HepG2 (cell line): Measurements from ENCODE around the gene BANP. TPM values are rescaled to one million over a fixed set of nuclear protein-coding genes. Genes with fewer than 3 reads are reported as not detected.

ENCODE experiments used
- ATAC-seq: fragments of 200-7000 bp; cut with Tn5 transposase; 3 replicates; pipeline ENCODE4 v1.9.1; 2020; ENCODE audit warnings: mild to moderate bottlenecking, moderate library complexity
- BruUV-seq: library from RNA; stranded (reverse); fragments of 400-500 nt; replicated peaks from 2 replicates; lab custom pipeline; 2021; lab: Mats Ljungman, UMichigan
- CTCF ChIA-PET: fragments of 300-600 bp; formaldehyde crosslinking; extraction: SDS; loops from one replicate; lab custom pipeline; 2021; ENCODE audit warnings: low total read pairs, inconsistent platforms, low intra/inter-chr PET ratio; lab: Yijun Ruan, JAX
- POLR2A ChIA-PET: fragments of 350-600 bp; sonication (Branson Sonifier 250); formaldehyde crosslinking; loops from one replicate; lab custom pipeline; 2020; ENCODE audit warnings: antibody characterized with exemption, inconsistent platforms; lab: Yijun Ruan, JAX
- DNase-seq: peaks from one replicate; pipeline ENCODE4 v3.0.0-alpha.2; 2015; ENCODE audit warnings: low spot score
- FAIRE-seq: peaks from 3 replicates; lab custom pipeline; 2011; peaks lifted over from hg19 to GRCh38; lab: Jason Lieb, UNC
- H2AFZ ChIP-seq: one replicate; pipeline ENCODE4 v1.6.1; 2011; ENCODE audit warnings: low read length, inconsistent platforms
- H3K27ac ChIP-seq: fragments of 300-600 bp; 3 replicates; pipeline ENCODE4 v1.8.0; 2011; ENCODE audit warnings: mixed run types, mild to moderate bottlenecking, mixed read lengths, low read length, inconsistent platforms; ENCODE audit not compliant: insufficient read depth; ENCODE audit errors: extremely low read length
- H3K27me3 ChIP-seq, 2 experiments: fragments of 200-600 bp in 1 of 2; 2 replicates in 1 of 2; 3 replicates in 1 of 2; pipeline versions ENCODE4 v1.6.0 to v1.8.0; 2011; ENCODE audit warnings: low read length in 2 of 2, mild to moderate bottlenecking in 2 of 2, moderate library complexity in 2 of 2, inconsistent platforms in 1 of 2; ENCODE audit not compliant: insufficient read depth in 2 of 2, control insufficient read depth in 1 of 2
- H3K36me3 ChIP-seq, 2 experiments: fragments of 200-600 bp in 1 of 2; replicated peaks in 1 of 2; 2 replicates in 1 of 2; 3 replicates in 1 of 2; pipeline versions ENCODE4 v1.5.1 to v1.8.0; 2011; ENCODE audit warnings: low read length in 2 of 2, inconsistent platforms in 1 of 2; ENCODE audit not compliant: insufficient read depth in 2 of 2, control insufficient read depth in 1 of 2
- H3K4me1 ChIP-seq: 2 replicates; pipeline ENCODE4 v1.5.1; 2012; ENCODE audit warnings: low read length, inconsistent platforms; ENCODE audit not compliant: insufficient read depth
- H3K4me2 ChIP-seq: 2 replicates; pipeline ENCODE4 v1.6.0; 2011; ENCODE audit warnings: low read depth, low read length, inconsistent platforms
- H3K4me3 ChIP-seq, 3 experiments: fragments of 200-600 bp in 1 of 3; sonication (generic), shearing (Covaris generic) in 1 of 3; replicated peaks in 1 of 3; 2 replicates each; pipeline ENCODE4 v1.5.1; 2011 to 2016; ENCODE audit warnings: low read length in 3 of 3, inconsistent platforms in 2 of 3, low read depth in 2 of 3, mild to moderate bottlenecking in 2 of 3, control low read depth in 1 of 3, mixed read lengths in 1 of 3; ENCODE audit not compliant: insufficient read depth in 1 of 3
- H3K79me2 ChIP-seq: one replicate; pipeline ENCODE4 v1.6.1; 2011; ENCODE audit warnings: low read length, inconsistent platforms; ENCODE audit not compliant: insufficient read depth
- H3K9ac ChIP-seq: 2 replicates; pipeline ENCODE4 v1.6.0; 2011; ENCODE audit warnings: mild to moderate bottlenecking, low read depth, low read length, inconsistent platforms; ENCODE audit not compliant: insufficient read depth
- H3K9me3 ChIP-seq: 2 replicates; pipeline ENCODE4 v1.5.1; 2012; ENCODE audit warnings: mild to moderate bottlenecking, low read length
- H4K20me1 ChIP-seq: 2 replicates; pipeline ENCODE4 v1.6.0; 2011; ENCODE audit warnings: inconsistent platforms, mild to moderate bottlenecking, low read length, moderate library complexity; ENCODE audit not compliant: insufficient read depth
- DDIT3 ChIP-seq: sonication (generic); formaldehyde crosslinking; IDR thresholded peaks from 2 replicates; pipeline ENCODE4 v1.4.0; 2020; ENCODE audit warnings: mild to moderate bottlenecking, missing genetic modification reagents
- FOXO1 ChIP-seq: sonication (generic); formaldehyde crosslinking; IDR thresholded peaks from 2 replicates; pipeline ENCODE4 v1.4.0; 2020; ENCODE audit warnings: missing genetic modification reagents
- HDAC6 ChIP-seq: fragments of 200-600 bp; sonication (generic); IDR thresholded peaks from 2 replicates; pipeline ENCODE4 v1.7.0; 2017; ENCODE audit warnings: mild to moderate bottlenecking, antibody characterized with exemption, low read length, low read depth
- HMG20B ChIP-seq: conservative IDR thresholded peaks from 2 replicates; pipeline ENCODE4 v1.6.1; 2016; ENCODE audit warnings: missing genetic modification reagents, missing compliant biosample characterization
- IKZF5 ChIP-seq: IDR thresholded peaks from 2 replicates; pipeline ENCODE4 v1.6.1; 2018; ENCODE audit warnings: missing genetic modification reagents, mild to moderate bottlenecking, missing compliant biosample characterization
- IRF1 ChIP-seq: sonication (generic); formaldehyde crosslinking; IDR thresholded peaks from 2 replicates; pipeline ENCODE4 v1.4.0; 2020; ENCODE audit warnings: low read depth, mild to moderate bottlenecking, missing genetic modification reagents
- NR0B2 ChIP-seq: sonication (generic); formaldehyde crosslinking; IDR thresholded peaks from 2 replicates; pipeline ENCODE4 v1.4.0; 2020; ENCODE audit warnings: mild to moderate bottlenecking, missing genetic modification reagents
- ONECUT2 ChIP-seq: sonication (generic); formaldehyde crosslinking; IDR thresholded peaks from 2 replicates; pipeline ENCODE4 v1.4.0; 2020; ENCODE audit warnings: missing genetic modification reagents
- SP2 ChIP-seq: sonication (generic); formaldehyde crosslinking; IDR thresholded peaks from 2 replicates; pipeline ENCODE4 v1.5.1; 2020; ENCODE audit warnings: mild to moderate bottlenecking, missing genetic modification reagents
- ZBTB20 ChIP-seq: sonication (generic); formaldehyde crosslinking; IDR thresholded peaks from 2 replicates; pipeline ENCODE4 v1.8.1; 2023; ENCODE audit warnings: missing genetic modification reagents, low read depth, mild to moderate bottlenecking, borderline replicate concordance
- ZMAT5 ChIP-seq: sonication (generic); formaldehyde crosslinking; IDR thresholded peaks from 2 replicates; pipeline ENCODE4 v1.5.0; 2020; ENCODE audit warnings: mild to moderate bottlenecking, low read depth, missing genetic modification reagents, borderline replicate concordance
- ZNF383 ChIP-seq: sonication (generic); formaldehyde crosslinking; IDR thresholded peaks from 2 replicates; pipeline ENCODE4 v1.4.0; 2020; ENCODE audit warnings: missing genetic modification reagents, mild to moderate bottlenecking, borderline replicate concordance
- ZNF567 ChIP-seq: sonication (generic); formaldehyde crosslinking; IDR thresholded peaks from 2 replicates; pipeline ENCODE4 v1.8.1; 2023; ENCODE audit warnings: mild to moderate bottlenecking, missing genetic modification reagents, borderline replicate concordance
- ZNF761 ChIP-seq: sonication (generic); formaldehyde crosslinking; conservative IDR thresholded peaks from 2 replicates; pipeline ENCODE4 v1.4.0; 2020; ENCODE audit warnings: mild to moderate bottlenecking, missing genetic modification reagents
- ZNF766 ChIP-seq: sonication (generic); formaldehyde crosslinking; IDR thresholded peaks from 2 replicates; pipeline ENCODE4 v1.5.0; 2020; ENCODE audit warnings: missing genetic modification reagents, borderline replicate concordance
- ZNF883 ChIP-seq: sonication (generic); formaldehyde crosslinking; IDR thresholded peaks from 2 replicates; pipeline ENCODE4 v1.5.1; 2020; ENCODE audit warnings: mild to moderate bottlenecking, missing genetic modification reagents; ENCODE audit errors: not compliant biosample characterization
- WGBS: methylation state at CpG from one replicate; pipeline ENCODE4 v1.1.6; 2017; ENCODE audit warnings: low lambda C conversion rate; 5-methylcytosine and 5-hydroxymethylcytosine counted together
- in situ Hi-C: cut with HindIII; loops from 2 replicates; pipeline ENCODE4 v1.10.0; 2017; ENCODE audit warnings: low pct_unique_long_range_greater_than_20kb; ENCODE audit not compliant: extremely low pct_ligation_motif_present
- intact Hi-C: fragments of 100-400 bp; cut with micrococcal nuclease; formaldehyde crosslinking; loops from one replicate; pipeline ENCODE4 v1.10.0; 2022; ENCODE audit not compliant: unreplicated experiment
- polyA plus RNA-seq, 8 experiments: library from polyadenylated mRNA; depleted of rRNA in 3 of 8; stranded (reverse) in 7 of 8; unstranded in 1 of 8; fragments of >200 nt; fragmentation: Illumina TruSeq in 4 of 8; extraction: Trizol in 4 of 8; gene quantifications; 2 replicates each; pipeline versions ENCODE4 v1.2.1 to v1.2.3, GENCODE V29; 2011 to 2016; ENCODE audit warnings: low read depth in 4 of 8, missing spikeins in 1 of 8, mixed read lengths in 1 of 8; ENCODE audit not compliant: insufficient read depth in 1 of 8
- total RNA-seq, 5 experiments: library from RNA; depleted of rRNA; stranded (reverse); fragments of >200 nt; fragmentation: Illumina TruSeq; extraction: Trizol; gene quantifications; 2 replicates each; pipeline ENCODE4 v1.2.3, GENCODE V29; 2016; ENCODE audit warnings: low read depth in 1 of 5
- TF ChIP-seq, protein P1 (sequence below): IDR thresholded peaks from 2 replicates; pipeline ENCODE4 v1.6.1; 2016; ENCODE audit warnings: mild to moderate bottlenecking
- TF ChIP-seq, protein P2 (sequence below): conservative IDR thresholded peaks from 2 replicates; pipeline ENCODE4 v1.6.1; 2018; ENCODE audit warnings: missing genetic modification reagents

BANP gene
- total and polyA plus RNA-seq, 2 of the 13 experiments (the other 11 are each of a cell fraction or from before 2014, with no cell fraction given), result 20.2 to 23.8 TPM

GRCh38 chr16:88003736-88004135 lies 52.5 kb downstream of the BANP start:
- no peak for TF ChIP-seq SP2 (CRISPR knock-in tag)
- no peak for TF ChIP-seq ZNF766
- TF ChIP-seq IKZF5 (CRISPR knock-in tag), result no peak
- TF ChIP-seq HMG20B, result no peak
- no peak for TF ChIP-seq ONECUT2
- TF ChIP-seq FOXO1 (CRISPR knock-in tag), result no peak
- no peak for TF ChIP-seq ZNF567
- no peak for TF ChIP-seq DDIT3 (CRISPR knock-in tag)
- TF ChIP-seq ZBTB20, result no peak
- no peak for TF ChIP-seq ZNF883 (CRISPR knock-in tag)
- TF ChIP-seq ZNF761, result no peak
- TF ChIP-seq HDAC6, result no peak
- TF ChIP-seq IRF1 (CRISPR knock-in tag), result no peak
- TF ChIP-seq ZMAT5 (CRISPR knock-in tag), result no peak
- no peak for TF ChIP-seq NR0B2 (CRISPR knock-in tag)
- TF ChIP-seq, protein P1, sequence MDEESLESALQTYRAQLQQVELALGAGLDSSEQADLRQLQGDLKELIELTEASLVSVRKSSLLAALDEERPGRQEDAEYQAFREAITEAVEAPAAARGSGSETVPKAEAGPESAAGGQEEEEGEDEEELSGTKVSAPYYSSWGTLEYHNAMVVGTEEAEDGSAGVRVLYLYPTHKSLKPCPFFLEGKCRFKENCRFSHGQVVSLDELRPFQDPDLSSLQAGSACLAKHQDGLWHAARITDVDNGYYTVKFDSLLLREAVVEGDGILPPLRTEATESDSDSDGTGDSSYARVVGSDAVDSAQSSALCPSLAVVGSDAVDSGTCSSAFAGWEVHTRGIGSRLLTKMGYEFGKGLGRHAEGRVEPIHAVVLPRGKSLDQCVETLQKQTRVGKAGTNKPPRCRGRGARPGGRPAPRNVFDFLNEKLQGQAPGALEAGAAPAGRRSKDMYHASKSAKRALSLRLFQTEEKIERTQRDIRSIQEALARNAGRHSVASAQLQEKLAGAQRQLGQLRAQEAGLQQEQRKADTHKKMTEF (CRISPR knock-in tag), result no peak
- no peak for TF ChIP-seq ZNF383 (CRISPR knock-in tag)
- TF ChIP-seq, protein P2, sequence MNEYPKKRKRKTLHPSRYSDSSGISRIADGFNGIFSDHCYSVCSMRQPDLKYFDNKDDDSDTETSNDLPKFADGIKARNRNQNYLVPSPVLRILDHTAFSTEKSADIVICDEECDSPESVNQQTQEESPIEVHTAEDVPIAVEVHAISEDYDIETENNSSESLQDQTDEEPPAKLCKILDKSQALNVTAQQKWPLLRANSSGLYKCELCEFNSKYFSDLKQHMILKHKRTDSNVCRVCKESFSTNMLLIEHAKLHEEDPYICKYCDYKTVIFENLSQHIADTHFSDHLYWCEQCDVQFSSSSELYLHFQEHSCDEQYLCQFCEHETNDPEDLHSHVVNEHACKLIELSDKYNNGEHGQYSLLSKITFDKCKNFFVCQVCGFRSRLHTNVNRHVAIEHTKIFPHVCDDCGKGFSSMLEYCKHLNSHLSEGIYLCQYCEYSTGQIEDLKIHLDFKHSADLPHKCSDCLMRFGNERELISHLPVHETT (CRISPR knock-in tag), result no peak
- 93% methylated on average over 9 of the region's 9 CpGs for WGBS
- intact Hi-C loops, result no loop called here
- H3K4me2 ChIP-seq, result no peak overlapping the region
- H3K27ac ChIP-seq, result no peak overlapping the region
- FAIRE-seq, result no peak
- in situ Hi-C loops, result no loop called here
- H3K4me3 ChIP-seq, result no peak overlapping the region
- H2AFZ ChIP-seq, result no peak overlapping the region
- no peaks in the 10 kb centered on the region for H3K27me3 ChIP-seq
- CTCF ChIA-PET, result no interaction called here
- no peaks in the 10 kb centered on the region for H3K79me2 ChIP-seq
- H3K36me3 ChIP-seq, result peaks cover 14 to 46% of the 10 kb centered on the region in 2 experiments
- no peak for ATAC-seq
- H3K4me1 ChIP-seq, result no peaks in the 10 kb centered on the region
- H4K20me1 ChIP-seq, result no peaks in the 10 kb centered on the region; the same call in 1 of the 2 replicates
- no peak for DNase-seq
- BruUV-seq, result no TSS peak
- POLR2A ChIA-PET, result no interaction called here
- no peaks in the 10 kb centered on the region for H3K9me3 ChIP-seq
- no peak overlapping the region for H3K9ac ChIP-seq
